HG02840 (cell line): ENCODE results near the gene SYTL1.
"Not testable (repeated sequence)": the region's sequence is repeated elsewhere in the genome, so short reads cannot be mapped to it uniquely, and the experiment has no call there.

ENCODE experiments used
- ATAC-seq: cut with Tn5 transposase; IDR thresholded peaks from one replicate; pipeline ENCODE4 v1.9.1; 2021; ENCODE audit warnings: mild to moderate bottlenecking, moderate library complexity, moderate number of reproducible peaks; ENCODE audit not compliant: unreplicated experiment, low FRiP score

The SYTL1 gene

GRCh38 chr1:27380766-27381733 is 39.2 kb downstream of the SYTL1 start:
- ATAC-seq: no peak

DNA sequence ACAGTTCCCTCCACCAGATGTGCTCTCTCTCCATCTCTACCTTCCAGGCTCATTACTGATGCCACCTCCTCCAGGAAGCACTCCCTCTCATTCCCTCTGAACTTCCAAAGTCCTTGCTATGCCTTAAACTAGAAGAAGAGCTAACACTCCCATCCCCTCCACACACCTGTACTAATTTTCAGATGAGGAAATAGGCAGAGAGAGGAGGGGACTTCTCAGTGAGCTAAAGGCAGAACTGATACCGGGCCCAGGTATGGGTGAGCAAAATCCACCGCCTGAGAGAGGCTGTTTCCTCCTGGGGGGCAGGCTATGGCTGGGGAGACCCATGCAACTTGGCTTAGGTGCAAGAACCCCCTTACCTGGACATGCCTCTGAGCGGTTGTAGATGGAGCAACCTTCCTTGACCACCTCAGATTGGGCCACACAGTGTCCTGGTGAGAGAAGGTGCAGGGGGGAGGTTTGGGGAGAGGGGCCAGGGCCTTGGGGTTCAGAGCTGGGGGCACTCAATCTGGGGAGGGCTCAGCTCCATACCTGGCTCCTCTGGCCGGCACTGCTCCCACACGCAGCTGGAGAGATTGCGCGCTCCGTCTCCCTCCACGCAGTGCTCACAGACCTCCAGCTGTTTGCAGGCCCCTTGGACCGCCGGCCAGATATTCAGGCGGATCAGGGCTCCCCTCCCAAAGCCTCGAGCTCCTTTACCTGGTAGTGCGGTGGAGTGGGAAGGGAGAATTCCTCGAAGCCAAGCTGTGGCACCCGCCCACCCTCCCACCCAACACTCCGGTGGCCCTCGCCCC is 40.3 kb downstream of the SYTL1 start:
- no peak for ATAC-seq

DNA sequence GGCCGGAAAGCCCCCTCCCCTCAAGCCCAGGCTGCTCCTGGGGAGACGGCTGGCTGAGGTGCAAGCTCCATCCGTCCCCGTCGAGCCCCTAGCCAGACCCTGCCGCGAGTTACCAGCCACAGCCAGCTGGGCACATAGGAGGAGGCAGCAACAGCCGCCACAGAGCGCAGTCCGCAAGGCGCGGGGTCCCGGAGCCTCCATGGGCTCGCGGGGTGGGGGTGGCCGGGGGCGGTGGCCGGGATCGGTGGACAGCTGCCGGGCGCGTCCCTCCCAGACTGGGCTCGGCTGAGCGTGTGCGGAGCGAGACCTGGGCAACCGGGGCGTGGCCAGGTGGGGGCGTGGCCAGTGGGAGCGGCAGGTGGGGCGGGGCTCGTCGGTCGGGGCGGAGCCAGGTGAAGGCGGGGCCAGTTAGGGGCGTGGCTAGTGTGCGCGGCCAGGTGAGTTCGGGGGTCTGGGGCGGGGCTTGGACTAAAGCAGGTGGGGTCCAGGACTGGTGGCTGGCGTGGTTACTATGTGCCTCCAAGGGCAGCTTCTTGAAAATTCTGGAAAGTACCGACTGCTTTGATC is 41.3 kb downstream of the SYTL1 start, which contains the start of gene CD164L2:
TSS of gene CD164L2 (minus strand) at position 295 of the 567 bp plus-strand sequence. CDS start at position 201, 94 bp downstream.
- no peak for ATAC-seq

DNA sequence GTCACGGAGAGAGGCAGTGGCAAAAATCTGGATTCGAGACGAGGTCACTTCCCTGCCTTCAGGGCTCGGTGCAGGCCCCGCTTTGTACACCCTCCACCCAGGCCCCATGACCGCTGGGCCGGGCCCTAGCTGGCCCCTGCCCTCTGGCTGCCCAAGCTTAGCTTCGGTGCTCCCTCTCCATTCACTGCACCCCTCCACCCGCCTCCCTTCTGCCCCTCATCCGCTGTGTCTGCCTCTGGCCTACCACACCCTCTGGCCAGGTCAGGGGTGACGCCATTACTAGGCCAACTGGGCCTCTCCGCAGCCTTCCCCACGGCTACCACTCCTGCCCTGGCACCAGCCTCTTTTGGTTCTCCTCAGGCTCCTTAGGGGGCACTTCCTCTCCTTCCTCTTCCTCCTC is 41.8 kb downstream of the SYTL1 start:
- ATAC-seq: no peak

DNA sequence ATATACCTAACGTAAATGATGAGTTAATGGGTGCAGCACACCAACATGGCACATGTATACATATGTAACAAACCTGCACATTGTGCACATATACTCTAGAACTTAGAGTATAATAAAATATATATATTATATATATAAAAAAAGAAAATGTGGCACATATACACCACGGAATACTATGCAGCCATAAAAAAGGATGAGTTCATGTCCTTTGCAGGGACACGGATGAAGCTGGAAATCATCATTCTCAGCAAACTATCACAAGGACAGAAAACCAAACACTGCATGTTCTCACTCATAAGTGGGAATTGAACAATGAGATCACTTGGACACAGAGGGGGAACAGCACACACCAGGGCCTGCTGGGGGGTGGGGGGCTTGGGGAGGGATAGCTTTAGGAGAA is 43.0 kb downstream of the SYTL1 start:
- not testable (repeated sequence) for ATAC-seq

- no peak for ATAC-seq
Measured at GRCh38 chr1:27388337-27389005, 46.6 kb downstream of the SYTL1 start.

GRCh38 chr1:27391511-27392095 is 49.8 kb downstream of the SYTL1 start:
- no peak for ATAC-seq

- ATAC-seq: peak; percentile 80
Measured at GRCh38 chr1:27392096-27392777, 50.4 kb downstream of the SYTL1 start, which contains the start of gene GPR3. TSS of gene GPR3 (plus strand) at chr1:27392622. CDS start at chr1:27393799, 1,177 bp downstream.

DNA sequence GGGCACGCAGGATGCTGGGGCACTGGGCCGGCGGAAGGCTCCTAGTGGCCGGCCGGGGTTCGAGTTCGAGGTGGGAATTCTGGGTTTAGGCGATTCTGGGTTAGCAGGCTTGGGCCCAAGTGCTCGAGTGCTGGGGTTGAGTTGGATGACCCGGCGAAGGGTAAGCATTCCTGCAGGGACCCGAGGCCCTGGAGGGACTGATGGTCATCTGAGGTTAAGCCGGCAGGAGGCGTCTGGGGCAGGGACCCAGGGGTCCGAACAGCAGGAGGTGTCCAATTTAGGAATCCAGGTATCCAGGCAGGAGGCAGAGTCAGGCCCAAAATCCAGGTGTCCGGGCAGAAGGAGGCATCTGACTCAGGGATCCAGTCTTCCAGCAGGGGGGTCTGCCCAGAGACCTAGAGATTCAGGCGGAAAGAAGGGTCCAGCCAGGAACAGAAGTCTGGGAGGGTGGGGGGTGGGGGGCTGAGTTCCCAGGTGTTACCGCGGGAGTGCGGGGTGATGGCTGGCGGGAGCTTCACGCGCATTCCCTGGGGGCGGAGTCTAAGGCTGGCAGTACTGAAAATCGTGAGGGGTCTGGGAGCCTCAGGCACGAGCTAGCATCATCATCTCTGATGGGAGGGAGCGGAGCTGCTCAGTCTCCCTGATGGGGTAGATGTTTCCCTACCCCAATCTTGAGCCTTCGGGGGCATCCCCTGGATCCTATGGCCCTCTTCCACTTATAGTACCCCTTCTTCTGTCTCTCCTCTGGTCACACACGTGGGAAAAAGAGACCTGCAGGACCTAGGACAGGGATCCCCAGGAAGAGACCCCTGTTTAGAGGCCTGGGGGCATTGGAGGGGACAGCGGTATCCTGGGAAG is 51.2 kb downstream of the SYTL1 start:
- ATAC-seq: no peak

GRCh38 chr1:27393641-27394281 is 51.9 kb downstream of the SYTL1 start:
- no peak for ATAC-seq

DNA sequence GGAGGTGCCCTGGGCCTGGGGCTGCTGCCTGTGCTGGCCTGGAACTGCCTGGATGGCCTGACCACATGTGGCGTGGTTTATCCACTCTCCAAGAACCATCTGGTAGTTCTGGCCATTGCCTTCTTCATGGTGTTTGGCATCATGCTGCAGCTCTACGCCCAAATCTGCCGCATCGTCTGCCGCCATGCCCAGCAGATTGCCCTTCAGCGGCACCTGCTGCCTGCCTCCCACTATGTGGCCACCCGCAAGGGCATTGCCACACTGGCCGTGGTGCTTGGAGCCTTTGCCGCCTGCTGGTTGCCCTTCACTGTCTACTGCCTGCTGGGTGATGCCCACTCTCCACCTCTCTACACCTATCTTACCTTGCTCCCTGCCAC is 52.4 kb downstream of the SYTL1 start:
- ATAC-seq: no peak

- ATAC-seq: no peak
Measured at GRCh38 chr1:27394925-27395324, 53.1 kb downstream of the SYTL1 start.

DNA sequence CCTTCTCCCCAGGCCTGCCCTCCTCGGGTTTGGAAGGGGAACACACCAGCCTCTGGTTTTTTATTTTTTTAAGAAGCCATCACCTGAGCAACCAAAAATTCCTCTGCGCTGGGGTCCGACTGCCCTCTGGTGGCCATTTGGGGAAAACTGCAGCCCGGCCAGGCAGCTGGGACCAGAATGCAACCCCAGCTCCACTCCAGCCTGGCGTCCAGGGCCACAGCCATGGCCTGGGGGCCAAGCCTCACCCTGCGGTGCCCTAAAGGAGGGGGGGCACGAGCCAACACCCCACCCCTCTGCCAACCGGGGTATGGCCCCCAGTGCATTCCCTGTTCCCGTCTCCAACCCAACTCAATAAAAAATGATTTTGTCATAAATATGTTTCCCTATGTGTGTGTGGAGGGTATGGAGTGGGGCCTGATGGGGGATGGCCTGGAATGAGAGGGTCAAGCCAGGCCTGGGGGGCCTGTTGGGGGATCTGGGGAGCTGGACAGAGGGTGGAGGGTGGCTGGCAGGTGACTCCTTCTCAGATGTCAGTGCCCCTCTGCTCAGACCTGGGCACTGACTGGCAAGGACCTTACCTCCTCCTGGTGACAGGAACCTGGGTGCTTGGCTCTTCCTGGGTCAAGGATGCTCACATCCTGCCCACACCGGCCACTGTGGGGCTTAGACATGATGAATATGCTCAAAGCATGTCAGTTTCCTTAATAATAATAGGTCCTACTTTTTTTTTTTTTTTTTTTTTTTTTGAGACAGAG is 53.8 kb downstream of the SYTL1 start:
- no peak for ATAC-seq

DNA sequence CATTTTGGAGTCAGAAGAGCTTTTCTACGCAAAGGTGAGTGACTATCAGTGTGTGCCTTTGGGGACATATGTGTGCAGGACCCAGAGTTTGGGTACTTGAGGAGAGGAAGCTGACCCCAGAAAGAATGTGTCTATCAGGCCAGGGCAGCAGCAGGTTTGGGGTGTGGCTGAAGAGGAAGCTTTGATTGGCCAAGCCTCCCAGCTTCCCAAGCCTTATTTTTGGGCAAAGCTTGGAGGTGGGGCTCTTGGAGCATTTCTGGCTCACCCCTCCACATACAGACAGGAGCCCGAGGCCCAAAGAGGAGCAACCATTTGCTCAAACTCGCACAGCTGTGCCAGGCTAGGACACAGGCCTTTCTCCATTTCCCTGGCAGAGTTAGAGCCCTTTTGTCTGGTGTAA is 55.3 kb downstream of the SYTL1 start:
- ATAC-seq: no peak

DNA sequence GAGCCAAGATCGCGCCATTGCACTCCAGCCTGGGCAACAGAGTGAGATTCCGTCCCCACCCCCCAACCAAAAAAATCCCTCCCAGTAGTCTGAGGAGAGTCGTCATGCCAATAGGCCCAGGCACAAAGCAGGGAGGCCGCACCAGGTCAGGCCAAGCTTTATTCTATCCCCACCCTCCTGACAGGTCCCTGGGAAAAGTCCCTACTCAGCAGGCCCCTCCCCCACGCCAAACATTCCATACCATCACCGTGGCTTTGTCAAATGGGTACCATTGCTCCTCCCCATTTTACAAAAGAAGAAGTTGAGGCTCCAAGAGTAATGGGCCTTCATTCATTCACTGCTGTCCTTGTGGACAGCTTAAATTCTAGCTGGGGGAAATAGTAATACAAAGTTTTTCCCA is 55.9 kb downstream of the SYTL1 start:
- no peak for ATAC-seq

DNA sequence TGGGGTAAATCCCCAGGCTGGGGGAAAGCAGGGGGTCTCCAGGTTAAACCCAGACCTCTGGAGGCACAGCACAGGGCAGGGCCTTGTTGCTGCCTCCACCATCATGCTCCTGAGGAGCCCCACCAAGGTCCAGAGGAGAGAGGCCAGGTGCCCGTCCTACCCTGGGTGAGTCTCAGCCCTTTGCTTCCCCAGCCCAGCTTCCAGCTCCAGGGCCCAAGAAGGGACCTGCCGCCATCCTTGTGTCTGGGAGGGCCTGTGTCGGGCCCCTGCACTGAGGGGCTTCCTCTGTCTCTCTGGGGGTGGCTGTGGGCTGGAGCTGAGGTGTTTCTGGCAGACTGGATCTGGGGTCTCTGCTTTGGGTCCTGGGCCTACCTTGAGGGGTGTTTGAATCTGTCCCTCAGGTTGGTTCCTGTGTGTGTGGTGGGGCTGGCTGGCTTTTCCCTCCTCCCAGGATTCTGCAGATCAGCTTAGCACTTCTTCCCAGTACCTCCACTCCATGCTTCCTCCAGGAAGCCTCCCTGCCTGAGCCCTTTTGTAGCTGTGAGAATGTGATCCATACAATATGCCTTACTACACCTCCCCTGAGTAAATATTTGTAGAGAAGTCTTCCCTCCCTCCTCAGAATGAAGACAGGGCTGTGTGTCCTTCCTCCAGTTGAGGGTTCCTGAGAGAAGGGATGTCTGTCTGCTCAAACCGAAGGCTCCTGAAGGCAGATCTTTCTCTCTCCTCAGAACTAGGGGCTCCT is 56.8 kb downstream of the SYTL1 start:
- ATAC-seq: no peak
